Hematopoietic multipotent progenitor cell treated with erythropoietin and hydrocortisone succinate and interleukin-3 and kit ligand, for 15 days (in vitro differentiated cells): ENCODE results near the gene RPS28.
A peak's percentile ranks its signal among the peaks of the same experiment; 100 is the strongest.
"Not testable (repeated sequence)": the region's sequence is repeated elsewhere in the genome, so short reads cannot be mapped to it uniquely, and the experiment has no call there.

ENCODE experiments used
- DNase-seq: peaks from one replicate; pipeline ENCODE4 v3.0.0-alpha.2; 2015; ENCODE audit warnings: low spot score

RPS28 gene

GRCh38 chr19:8342684-8343482 lies 21.6 kb downstream of the RPS28 start, which contains the start of gene KANK3:
Gene KANK3, minus strand, starts transcription at chr19:8343262. Its CDS starts 5,434 bp downstream, at chr19:8337828.
- DNase-seq: peak; percentile 86

- DNase-seq: no peak
Observed at GRCh38 chr19:8343483-8343844, 22.2 kb downstream of the RPS28 start.

- not testable (repeated sequence) for DNase-seq
Observed at GRCh38 chr19:8349629-8350372, 28.5 kb downstream of the RPS28 start.

- DNase-seq: no peak
Observed at GRCh38 chr19:8352134-8352827, 31.0 kb downstream of the RPS28 start.

GRCh38 chr19:8352845-8353244 lies 31.5 kb downstream of the RPS28 start:
- not testable (repeated sequence) for DNase-seq

GRCh38 chr19:8355631-8356402 lies 34.5 kb downstream of the RPS28 start:
- no peak for DNase-seq

GRCh38 chr19:8357007-8357521 lies 35.8 kb downstream of the RPS28 start:
- no peak for DNase-seq

- DNase-seq: no peak
Observed at GRCh38 chr19:8358948-8359347, 37.7 kb downstream of the RPS28 start.

GRCh38 chr19:8360196-8360595 lies 38.9 kb downstream of the RPS28 start:
- no peak for DNase-seq

- peak; percentile 80 for DNase-seq
Observed at GRCh38 chr19:8361921-8362793, 40.9 kb downstream of the RPS28 start.

GRCh38 chr19:8363803-8364771 lies 42.8 kb downstream of the RPS28 start, which contains the start of gene ANGPTL4:
Gene ANGPTL4, plus strand, starts transcription at chr19:8364155. Its CDS starts 167 bp downstream, at chr19:8364322.
- peak; percentile 44 for DNase-seq

GRCh38 chr19:8366121-8366581 lies 44.9 kb downstream of the RPS28 start:
- DNase-seq: no peak

GRCh38 chr19:8366961-8367326 lies 45.6 kb downstream of the RPS28 start:
- DNase-seq: no peak

GRCh38 chr19:8367327-8368001 lies 46.2 kb downstream of the RPS28 start:
- no peak for DNase-seq

- DNase-seq: no peak
Observed at GRCh38 chr19:8370176-8371010, 49.1 kb downstream of the RPS28 start.

GRCh38 chr19:8371011-8371804 lies 49.9 kb downstream of the RPS28 start:
- peak; percentile 56 for DNase-seq
